GM23248 (cell line): ENCODE results near the gene ATP6AP1. TPM values are rescaled to one million over a fixed set of nuclear protein-coding genes. Genes with fewer than 3 reads are reported as not detected.
"Not testable (repeated sequence)": the region's sequence is repeated elsewhere in the genome, so short reads cannot be mapped to it uniquely, and the experiment has no call there.

Experiments
- DNase-seq: peaks from one replicate; pipeline ENCODE4 v3.0.0-alpha.2; 2015
- H2AFZ ChIP-seq: fragments of 200-600 bp; sonication (generic); 2 replicates; pipeline ENCODE4 v1.6.1; 2016; ENCODE audit warnings: antibody characterized with exemption
- H3F3A ChIP-seq: fragments of 200-600 bp; sonication (generic); 2 replicates; pipeline ENCODE4 v1.6.1; 2016; ENCODE audit warnings: mild to moderate bottlenecking, antibody characterized with exemption, mixed run types; ENCODE audit not compliant: insufficient read depth
- H3K27ac ChIP-seq: fragments of 200-600 bp; sonication (generic); 2 replicates; pipeline ENCODE4 v1.5.1; 2016; ENCODE audit warnings: mild to moderate bottlenecking
- H3K27me3 ChIP-seq: fragments of 200-600 bp; sonication (generic); replicated peaks from 2 replicates; pipeline ENCODE4 v1.6.1; 2016; ENCODE audit warnings: mild to moderate bottlenecking; ENCODE audit not compliant: insufficient read depth
- H3K36me3 ChIP-seq: fragments of 200-600 bp; sonication (generic); 2 replicates; pipeline ENCODE4 v1.6.1; 2016; ENCODE audit warnings: low read depth, mild to moderate bottlenecking
- H3K4me1 ChIP-seq: fragments of 200-600 bp; sonication (generic); 2 replicates; pipeline ENCODE4 v1.6.1; 2016; ENCODE audit warnings: mild to moderate bottlenecking; ENCODE audit not compliant: insufficient read depth
- H3K4me2 ChIP-seq: fragments of 200-600 bp; sonication (generic); one replicate; pipeline ENCODE4 v1.6.1; 2016; ENCODE audit warnings: mild to moderate bottlenecking; ENCODE audit not compliant: unreplicated experiment
- H3K4me3 ChIP-seq: fragments of 200-600 bp; sonication (generic); 2 replicates; pipeline ENCODE4 v1.5.1; 2016; ENCODE audit warnings: mild to moderate bottlenecking
- H3K79me2 ChIP-seq: fragments of 200-600 bp; sonication (generic); 2 replicates; pipeline ENCODE4 v1.6.1; 2016; ENCODE audit warnings: mild to moderate bottlenecking; ENCODE audit not compliant: insufficient read depth
- H3K9ac ChIP-seq: fragments of 200-600 bp; sonication (generic); 2 replicates; pipeline ENCODE4 v1.6.1; 2016; ENCODE audit warnings: mild to moderate bottlenecking
- H3K9me2 ChIP-seq: fragments of 200-600 bp; sonication (generic); 2 replicates; pipeline ENCODE4 v1.6.1; 2016; ENCODE audit warnings: mixed run types, mild to moderate bottlenecking, moderate library complexity; ENCODE audit not compliant: insufficient read depth
- H3K9me3 ChIP-seq: fragments of 200-600 bp; sonication (generic); one replicate; pipeline ENCODE4 v1.6.1; 2017; ENCODE audit warnings: low read depth
- H4K20me1 ChIP-seq: fragments of 200-600 bp; sonication (generic); 2 replicates; pipeline ENCODE4 v1.6.0; 2016; ENCODE audit not compliant: insufficient read depth
- EZH2 ChIP-seq: fragments of 200-600 bp; sonication (generic); IDR thresholded peaks from 2 replicates; pipeline ENCODE4 v1.6.1; 2018; ENCODE audit warnings: antibody characterized with exemption, mild to moderate bottlenecking; ENCODE audit not compliant: insufficient read depth, poor library complexity, severe bottlenecking
- EZH2phosphoT487 ChIP-seq: fragments of 200-600 bp; sonication (generic); IDR thresholded peaks from 2 replicates; pipeline ENCODE4 v1.6.1; 2018; ENCODE audit warnings: antibody characterized with exemption, moderate library complexity, mild to moderate bottlenecking, low read depth; ENCODE audit not compliant: insufficient read depth
- WGBS, 2 experiments: methylation state at CpG; one replicate each; pipeline ENCODE4 v1.1.6; 2015 to 2017; ENCODE audit warnings: low lambda C conversion rate in 2 of 2, low coverage in 1 of 2; ENCODE audit errors: missing lambda C conversion rate in 2 of 2; 5-methylcytosine and 5-hydroxymethylcytosine counted together
- in situ Hi-C: fragments of 300-500 bp; cut with MboI; formaldehyde crosslinking; loops from 2 replicates; pipeline ENCODE4 v1.15.0; 2020
- polyA plus RNA-seq: library from polyadenylated mRNA; unstranded; fragments of >200 nt; fragmentation: Nextera tagmentation; extraction: Ambion mirVana; gene quantifications from 2 replicates; pipeline ENCODE4 v1.2.1, GENCODE V29; 2016
- total RNA-seq: library from RNA; depleted of rRNA; stranded (reverse); fragments of >200 nt; shearing (Covaris generic); gene quantifications from 2 replicates; pipeline ENCODE4 v1.2.3, GENCODE V29; 2014

The ATP6AP1 gene
- total and polyA plus RNA-seq, 2 experiments from 2014 or later: 73.2 to 156 TPM

DNA sequence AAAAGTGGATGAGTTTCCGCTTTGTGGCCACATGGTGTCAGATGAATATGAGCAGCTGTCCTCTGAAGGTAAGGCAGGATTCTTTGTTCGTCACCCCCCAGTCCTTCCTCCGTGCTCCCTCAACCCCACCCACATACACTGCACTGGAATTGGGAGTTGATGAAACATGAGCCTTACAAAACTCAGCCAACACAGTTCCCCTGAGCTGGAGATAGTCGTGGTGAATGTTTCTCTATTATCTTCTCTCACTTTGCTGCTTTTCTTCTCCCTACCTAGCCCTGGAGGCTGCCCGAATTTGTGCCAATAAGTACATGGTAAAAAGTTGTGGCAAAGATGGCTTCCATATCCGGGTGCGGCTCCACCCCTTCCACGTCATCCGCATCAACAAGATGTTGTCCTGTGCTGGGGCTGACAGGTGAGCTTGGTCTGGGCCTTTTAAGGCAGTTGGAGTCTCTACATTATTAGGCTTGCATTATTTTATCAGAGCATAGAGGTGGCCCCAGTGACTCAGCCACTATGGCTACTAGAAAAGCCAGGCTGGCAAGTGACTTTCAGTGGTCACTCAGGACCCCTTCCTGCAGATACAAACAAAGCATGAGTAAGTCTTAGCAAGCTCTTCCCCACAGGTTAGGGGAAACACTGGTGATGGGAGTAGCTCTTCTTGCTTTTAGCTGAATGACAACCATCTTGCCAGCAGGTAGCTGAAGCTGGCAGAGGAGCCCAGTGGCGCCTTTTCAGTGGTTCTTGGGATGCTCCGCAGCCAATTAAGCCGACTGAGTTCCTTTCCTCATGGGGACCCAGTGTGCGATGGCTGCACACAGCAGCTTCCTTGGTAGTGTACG is 28.7 kb upstream of the ATP6AP1 start:
- Histone ChIP-seq H3K4me2 (peak overlapping the region; percentile 90), H2AFZ (no peak overlapping the region), H3K9ac (peak overlapping the region; percentile 100), H3K27ac (peak overlapping the region; percentile 100), H3K27me3 (no peaks in the 10 kb centered on the region), H3K4me3 (peak overlapping the region; percentile 85), H3K9me2 (no peaks in the 10 kb centered on the region), H3K4me1 (no peaks in the 10 kb centered on the region; the same call in 1 of the 2 replicates), H3K79me2 (peaks cover 28% of the 10 kb centered on the region), H3F3A (peaks cover 40% of the 10 kb centered on the region), H3K9me3 (no peaks in the 10 kb centered on the region), H3K36me3 (peaks cover 24% of the 10 kb centered on the region), H4K20me1 (no peaks in the 10 kb centered on the region)
- in situ Hi-C loops: no loop called here
- WGBS, 2 experiments: 30 to 32% methylated on average over 14 of the region's 14 CpGs
- TF ChIP-seq EZH2 (no peak), EZH2phosphoT487 (no peak)
- DNase-seq: no peak

DNA sequence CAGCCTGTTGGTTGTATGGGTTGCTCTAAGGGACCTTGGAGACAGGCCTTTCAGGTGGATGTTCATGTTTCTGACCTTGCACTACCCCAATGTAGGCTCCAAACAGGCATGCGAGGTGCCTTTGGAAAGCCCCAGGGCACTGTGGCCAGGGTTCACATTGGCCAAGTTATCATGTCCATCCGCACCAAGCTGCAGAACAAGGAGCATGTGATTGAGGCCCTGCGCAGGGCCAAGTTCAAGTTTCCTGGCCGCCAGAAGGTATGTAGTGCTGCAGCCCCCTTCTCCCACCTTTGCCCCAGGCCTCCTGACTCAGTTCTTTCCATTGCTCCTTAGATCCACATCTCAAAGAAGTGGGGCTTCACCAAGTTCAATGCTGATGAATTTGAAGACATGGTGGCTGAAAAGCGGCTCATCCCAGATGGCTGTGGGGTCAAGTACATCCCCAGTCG is 28.1 kb upstream of the ATP6AP1 start:
- DNase-seq, H3K9me2 ChIP-seq, H2AFZ ChIP-seq, in situ Hi-C loops, H4K20me1 ChIP-seq, H3K9me3 ChIP-seq, H3K4me1 ChIP-seq, H3K27me3 ChIP-seq: not testable (repeated sequence)
- peak overlapping the region; percentile 100 for H3K27ac ChIP-seq
- peak overlapping the region; percentile 85 for H3K4me3 ChIP-seq
- H3K4me2 ChIP-seq: peak overlapping the region; percentile 90
- peaks cover 40% of the 10 kb centered on the region for H3F3A ChIP-seq
- WGBS, 2 experiments: 55 to 67% methylated on average over 5 to 6 of the region's 6 CpGs
- peaks cover 28% of the 10 kb centered on the region for H3K79me2 ChIP-seq
- H3K36me3 ChIP-seq: peaks cover 24% of the 10 kb centered on the region
- H3K9ac ChIP-seq: peak overlapping the region; percentile 100

DNA sequence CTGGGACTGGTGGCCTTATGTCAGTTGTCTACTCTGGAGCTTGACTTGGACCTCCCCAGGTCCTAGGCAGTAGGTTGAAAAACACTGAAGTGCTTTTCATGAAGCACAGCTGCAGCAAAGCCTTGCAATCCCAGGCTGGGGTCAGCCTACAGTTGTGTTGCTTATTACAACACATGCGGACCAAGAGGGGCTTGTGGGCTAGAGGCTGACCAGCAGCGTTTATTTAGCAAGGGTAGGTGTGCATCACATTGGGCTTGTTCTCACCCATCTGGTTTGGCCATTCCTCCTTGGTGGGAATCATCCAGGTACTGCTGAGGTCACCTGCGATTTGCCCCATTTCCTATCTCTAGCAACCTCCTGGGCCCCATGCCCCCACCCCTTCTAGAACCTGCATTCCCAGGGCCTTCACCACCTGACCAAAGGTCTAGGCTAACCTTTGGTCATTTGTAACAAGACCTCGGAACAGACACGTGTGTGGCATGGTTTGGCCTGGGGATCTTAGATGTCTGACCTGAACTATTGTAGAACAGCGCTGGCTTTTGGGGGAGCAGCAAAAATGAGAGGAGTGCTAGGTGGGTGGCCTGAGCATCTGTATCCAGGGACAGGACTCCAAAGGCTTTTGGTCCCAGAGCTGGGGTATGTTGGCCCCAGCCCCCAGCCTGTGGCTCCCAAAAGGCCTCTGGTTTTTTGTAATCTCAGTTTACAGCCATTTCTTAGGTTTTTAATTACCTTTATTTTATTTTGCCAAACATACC is 27.3 kb upstream of the ATP6AP1 start:
- Histone ChIP-seq H3K27me3 (no peaks in the 10 kb centered on the region), H3K36me3 (peaks cover 24% of the 10 kb centered on the region), H3K27ac (peak overlapping the region; percentile 100), H4K20me1 (no peaks in the 10 kb centered on the region), H3K9me3 (no peaks in the 10 kb centered on the region), H3K4me1 (no peaks in the 10 kb centered on the region; the same call in 1 of the 2 replicates), H3K4me2 (no peak overlapping the region), H3K79me2 (peaks cover 24% of the 10 kb centered on the region), H3K9me2 (no peaks in the 10 kb centered on the region), H3F3A (peaks cover 40% of the 10 kb centered on the region), H3K9ac (peak overlapping the region; percentile 100), H2AFZ (no peak overlapping the region), H3K4me3 (peak overlapping the region; percentile 85; the same call in 1 of the 2 replicates)
- DNase-seq: no peak
- in situ Hi-C loops: no loop called here
- WGBS, 2 experiments: 28 to 31% methylated on average over 6 of the region's 6 CpGs
- TF ChIP-seq EZH2 (no peak), EZH2phosphoT487 (no peak)

DNA sequence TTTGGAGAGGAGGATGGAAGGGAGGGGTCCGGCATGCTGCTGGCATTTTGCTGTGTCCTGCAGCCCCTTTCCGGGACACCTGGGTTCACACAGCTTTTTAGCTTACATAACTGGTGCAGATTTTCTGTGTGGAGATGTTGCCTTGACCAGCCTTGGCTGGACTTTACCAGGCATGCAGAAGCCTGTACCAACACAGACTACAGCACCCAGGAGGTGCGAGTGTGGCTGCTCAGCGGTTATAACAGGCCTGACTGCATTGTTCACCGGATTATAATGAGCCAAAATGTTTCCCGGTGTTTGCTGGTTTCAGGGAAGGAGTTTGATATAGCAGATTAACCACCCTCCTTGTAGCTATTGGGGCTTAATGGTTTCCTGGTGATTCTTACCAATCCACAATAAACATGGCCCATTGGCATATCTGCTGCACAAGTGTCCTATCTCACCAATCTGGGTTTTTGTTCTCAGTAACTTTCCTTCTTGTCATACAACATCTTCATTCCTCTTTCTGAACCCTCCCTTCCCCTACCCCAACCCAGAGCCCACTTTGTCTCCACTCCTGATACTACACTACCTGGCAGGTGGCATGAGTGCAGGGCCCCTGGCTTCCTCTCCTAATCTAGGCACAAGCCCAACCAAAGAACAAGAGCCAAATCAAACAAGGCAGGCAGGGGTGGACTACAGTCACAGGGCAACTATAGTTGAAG is 26.4 kb upstream of the ATP6AP1 start:
- TF ChIP-seq EZH2: no peak
- no peak for TF ChIP-seq EZH2phosphoT487
- Histone ChIP-seq H3K79me2 (peaks cover 23% of the 10 kb centered on the region), H3K36me3 (peaks cover 24% of the 10 kb centered on the region), H3K4me3 (no peak overlapping the region), H3K9me2 (no peaks in the 10 kb centered on the region), H3K9me3 (no peaks in the 10 kb centered on the region), H2AFZ (no peak overlapping the region), H3K4me1 (no peaks in the 10 kb centered on the region; the same call in 1 of the 2 replicates), H4K20me1 (no peaks in the 10 kb centered on the region), H3F3A (peaks cover 40% of the 10 kb centered on the region), H3K9ac (0 out of 2 replicates have a peak overlapping the region, but pooled peaks have one; percentile 100), H3K4me2 (no peak overlapping the region), H3K27me3 (no peaks in the 10 kb centered on the region), H3K27ac (no peak overlapping the region; the same call in 1 of the 2 replicates)
- in situ Hi-C loops: no loop called here
- no peak for DNase-seq
- WGBS, 2 experiments: 20 to 29% methylated on average over 6 of the region's 6 CpGs
